Small intestine (tissue), 7 donors: Measurements from ENCODE around the gene GSS. TPM values are rescaled to one million over a fixed set of nuclear protein-coding genes. Genes with fewer than 3 reads are reported as not detected.

Experiments
- DNase-seq, 2 donors: peaks; one replicate each; pipeline versions ENCODE4 v3.0.0 to v3.0.0-alpha.2; 2013
- FAIRE-seq: peaks from 2 replicates; lab custom pipeline; 2012; peaks lifted over from hg19 to GRCh38; lab: Jason Lieb, UNC
- H3K27ac ChIP-seq, 3 donors: one replicate each; pipeline ENCODE4 v1.5.1; 2013; ENCODE audit warnings: low read length in 2 of 3, mild to moderate bottlenecking in 2 of 3, control low read depth in 1 of 3, inconsistent platforms in 1 of 3, low read depth in 1 of 3, moderate library complexity in 1 of 3
- H3K27me3 ChIP-seq, 3 donors: one replicate each; pipeline ENCODE4 v1.6.1; 2013; ENCODE audit warnings: low read length in 3 of 3, inconsistent platforms in 1 of 3; ENCODE audit not compliant: control insufficient read depth in 3 of 3, insufficient read depth in 3 of 3
- H3K36me3 ChIP-seq, 3 donors: one replicate each; pipeline ENCODE4 v1.6.1; 2013; ENCODE audit warnings: low read length in 3 of 3, inconsistent platforms in 1 of 3, low read depth in 1 of 3, mild to moderate bottlenecking in 1 of 3, moderate library complexity in 1 of 3; ENCODE audit not compliant: control insufficient read depth in 3 of 3, insufficient read depth in 2 of 3
- H3K4me1 ChIP-seq, 3 donors: one replicate each; pipeline ENCODE4 v1.6.1; 2013; ENCODE audit warnings: low read length in 2 of 3, inconsistent platforms in 1 of 3, low read depth in 1 of 3, mild to moderate bottlenecking in 1 of 3, moderate library complexity in 1 of 3; ENCODE audit not compliant: control insufficient read depth in 3 of 3, insufficient read depth in 2 of 3
- H3K4me3 ChIP-seq, 3 donors: one replicate each; pipeline ENCODE4 v1.5.1; 2013; ENCODE audit warnings: low read length in 3 of 3, control low read depth in 1 of 3, inconsistent platforms in 1 of 3, low read depth in 1 of 3, mild to moderate bottlenecking in 1 of 3, moderate library complexity in 1 of 3
- H3K9me3 ChIP-seq, 2 donors: one replicate each; pipeline ENCODE4 v1.6.1; 2013; ENCODE audit warnings: low read depth in 1 of 2, low read length in 1 of 2; ENCODE audit not compliant: control insufficient read depth in 2 of 2, insufficient read depth in 1 of 2
- WGBS, 3 donors: extraction: QIAGEN DNeasy Blood & Tissue Kit; methylation state at CpG; one replicate each; pipeline ENCODE4 v1.1.7; 2013; 5-methylcytosine and 5-hydroxymethylcytosine counted together
- polyA plus RNA-seq, 4 donors: library from polyadenylated mRNA; stranded (reverse) in 3 of 4; unstranded in 1 of 4; fragments of 200-250 nt in 3 of 4; fragments of 120-200 nt in 1 of 4; gene quantifications; one replicate each; pipeline versions ENCODE4 v1.2.1 to v1.2.3, GENCODE V29; 2013
- donor health status: healthy with polysubstance abuse.
- donor health status: control.
- donor health status: control.
- donor health status: Bipolar disorder and iron deficiency.
- donor health status: healthy.

GSS gene
- polyA plus RNA-seq, 4 donors: 17.4 to 79.2 (median 57.8) TPM

DNA sequence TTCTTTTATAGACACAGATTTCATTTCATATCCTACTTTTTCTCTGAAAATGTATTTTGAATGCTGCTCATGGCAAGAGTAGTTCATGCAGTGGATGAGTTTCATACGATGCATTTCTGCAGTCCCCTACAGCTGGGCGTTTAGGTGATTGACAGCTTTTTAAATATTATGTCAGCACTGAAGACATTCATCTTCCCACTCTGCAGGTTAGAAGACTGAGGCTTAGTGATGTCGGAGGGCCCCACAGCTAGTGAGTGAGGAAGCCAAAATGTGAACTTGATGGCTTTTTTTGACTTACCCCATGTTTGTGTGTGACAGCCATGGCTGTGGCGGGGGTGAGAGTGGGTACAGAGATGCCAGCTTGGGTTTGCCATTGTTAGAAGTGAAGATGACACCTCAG lies 33.5 kb upstream of the GSS start:
- FAIRE-seq: no peak
- H3K36me3 ChIP-seq: peaks cover 0 to 29% (median 2%) of the 10 kb centered on the region in 3 donors
- no peak overlapping the region for H3K4me3 ChIP-seq
- peaks cover 0 to 3% (median 0%) of the 10 kb centered on the region in 3 donors for H3K4me1 ChIP-seq
- DNase-seq: no peak
- 88 to 94% (median 92%) methylated on average over 4 of the region's 4 CpGs for WGBS, 3 donors
- H3K27ac ChIP-seq: no peak overlapping the region
- no peaks in the 10 kb centered on the region for H3K9me3 ChIP-seq
- peaks cover 0 to 27% (median 0%) of the 10 kb centered on the region in 3 donors for H3K27me3 ChIP-seq

DNA sequence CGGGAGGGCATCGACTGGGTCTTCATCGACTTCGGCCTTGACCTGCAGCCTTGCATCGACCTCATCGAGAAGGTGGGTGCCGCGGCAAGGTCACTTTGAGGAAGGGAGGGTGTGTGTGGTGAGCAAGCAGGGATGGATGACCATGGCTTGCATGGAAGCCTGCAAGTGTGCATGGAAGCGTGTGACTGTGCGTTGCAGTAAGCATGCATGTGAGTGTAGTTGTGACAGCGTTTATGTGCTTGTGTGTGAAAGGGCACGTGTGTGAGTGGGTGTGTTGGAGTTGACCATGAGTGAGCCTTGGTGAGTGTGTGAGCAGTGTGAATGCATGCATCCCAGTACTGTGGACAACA lies 32.6 kb upstream of the GSS start:
- Histone ChIP-seq H3K4me1 (peaks cover 0 to 8% (median 0%) of the 10 kb centered on the region in 3 donors), H3K4me3 (no peak overlapping the region), H3K9me3 (no peaks in the 10 kb centered on the region), H3K27me3 (peaks cover 0 to 36% (median 3%) of the 10 kb centered on the region in 3 donors), H3K27ac (no peak overlapping the region), H3K36me3 (peaks cover 0 to 20% (median 2%) of the 10 kb centered on the region in 3 donors)
- WGBS, 3 donors: 69 to 82% (median 79%) methylated on average over 12 of the region's 12 CpGs
- FAIRE-seq: no peak
- no peak for DNase-seq

DNA sequence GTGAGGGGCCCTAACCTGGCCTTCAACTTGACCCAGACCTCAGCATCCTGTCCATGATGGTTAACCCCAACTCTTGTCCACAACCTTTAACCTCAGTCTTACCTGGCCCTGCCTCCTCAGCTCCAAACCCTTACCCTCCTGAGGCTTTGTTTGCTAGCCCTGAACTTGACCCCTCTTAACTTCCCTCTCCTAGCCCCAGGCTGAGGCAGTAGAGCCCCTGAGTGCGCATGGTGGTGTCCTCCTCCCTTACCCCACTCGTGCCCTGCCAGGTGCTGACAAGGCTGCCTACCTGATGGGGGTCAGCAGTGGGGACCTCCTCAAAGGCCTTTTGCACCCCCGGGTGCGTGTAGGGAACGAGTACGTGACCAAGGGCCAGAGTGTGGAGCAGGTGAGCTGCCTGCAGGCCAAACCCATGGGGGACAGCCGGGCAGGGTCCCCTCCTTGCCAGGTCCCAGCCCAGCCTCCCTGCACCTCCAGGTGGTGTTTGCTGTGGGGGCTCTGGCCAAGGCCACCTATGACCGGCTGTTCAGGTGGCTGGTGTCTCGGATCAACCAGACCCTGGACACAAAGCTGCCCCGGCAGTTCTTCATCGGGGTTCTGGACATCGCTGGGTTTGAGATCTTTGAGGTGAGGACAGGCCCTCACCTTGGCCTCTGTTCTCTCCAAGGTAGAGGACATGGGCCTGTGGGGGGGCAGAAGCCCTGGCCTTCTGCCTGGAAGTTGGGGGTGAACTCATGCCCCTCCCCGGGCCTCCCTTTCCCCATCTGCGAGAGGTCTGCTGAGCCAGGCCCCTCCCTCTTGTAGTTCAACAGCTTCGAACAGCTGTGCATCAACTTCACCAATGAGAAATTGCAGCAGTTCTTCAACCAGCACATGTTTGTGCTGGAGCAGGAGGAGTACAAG lies 31.9 kb upstream of the GSS start:
- H3K27me3 ChIP-seq: peaks cover 0 to 41% (median 3%) of the 10 kb centered on the region in 3 donors
- H3K4me1 ChIP-seq: peaks cover 0 to 8% (median 0%) of the 10 kb centered on the region in 3 donors
- no peak overlapping the region for H3K4me3 ChIP-seq
- FAIRE-seq (no peak), DNase-seq (no peak)
- no peak overlapping the region for H3K27ac ChIP-seq
- WGBS, 3 donors: 68 to 72% (median 68%) methylated on average over 15 of the region's 15 CpGs
- H3K9me3 ChIP-seq: no peaks in the 10 kb centered on the region
- peaks cover 0 to 14% (median 2%) of the 10 kb centered on the region in 3 donors for H3K36me3 ChIP-seq

GRCh38 chr20:34986311-34987287 lies 31.0 kb upstream of the GSS start:
- H3K27ac ChIP-seq: no peak overlapping the region
- FAIRE-seq: no peak
- 67 to 78% (median 76%) methylated on average over 23 to 24 of the region's 24 CpGs for WGBS, 3 donors
- H3K36me3 ChIP-seq: peaks cover 0 to 10% (median 2%) of the 10 kb centered on the region in 3 donors
- H3K27me3 ChIP-seq: peaks cover 0 to 42% (median 3%) of the 10 kb centered on the region in 3 donors
- DNase-seq: no peak
- no peak overlapping the region for H3K4me3 ChIP-seq
- H3K9me3 ChIP-seq: no peaks in the 10 kb centered on the region
- peaks cover 0 to 8% (median 0%) of the 10 kb centered on the region in 3 donors for H3K4me1 ChIP-seq

DNA sequence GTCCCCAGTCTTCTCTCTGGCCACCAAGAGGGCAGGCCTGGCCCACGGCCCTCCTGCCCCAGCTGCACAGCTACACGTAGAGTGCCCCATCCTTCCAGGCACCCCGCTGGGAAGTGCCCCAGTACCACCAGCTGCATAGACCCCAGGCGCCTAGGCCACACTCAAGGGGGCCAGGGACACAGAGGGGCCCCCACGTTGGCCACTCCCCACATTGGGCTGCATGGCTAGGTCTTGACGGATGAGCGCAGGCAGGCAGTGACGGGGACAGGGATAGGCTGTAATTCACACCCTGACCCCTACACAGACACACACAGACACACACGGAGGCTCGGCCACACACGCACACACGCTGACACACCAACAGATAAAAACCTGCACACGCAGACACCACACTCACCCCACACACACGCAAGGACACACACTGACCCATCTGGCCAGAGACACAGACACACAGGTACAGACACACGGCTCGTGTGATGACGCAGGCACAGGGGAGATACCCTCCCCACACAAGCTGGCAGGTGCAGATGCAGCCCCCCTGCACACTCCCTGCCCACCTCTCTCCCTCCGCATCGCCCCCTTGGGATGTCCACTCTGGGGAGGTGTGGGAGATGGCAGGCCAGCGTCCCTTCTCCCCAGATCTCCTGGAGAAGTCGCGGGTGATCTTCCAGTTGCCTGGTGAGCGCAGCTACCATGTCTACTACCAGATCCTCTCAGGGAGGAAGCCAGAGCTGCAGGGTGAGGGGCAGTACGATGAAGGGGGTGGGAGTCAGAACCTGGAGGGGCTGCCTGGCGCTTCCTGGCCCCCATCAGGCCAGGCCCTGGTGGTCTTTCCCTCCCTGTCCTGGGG lies 30.1 kb upstream of the GSS start:
- Histone ChIP-seq H3K27ac (no peak overlapping the region), H3K4me1 (peaks cover 0 to 13% (median 0%) of the 10 kb centered on the region in 3 donors), H3K36me3 (peaks cover 0 to 4% (median 0%) of the 10 kb centered on the region in 3 donors), H3K27me3 (peaks cover 0 to 42% (median 3%) of the 10 kb centered on the region in 3 donors), H3K9me3 (no peaks in the 10 kb centered on the region), H3K4me3 (no peak overlapping the region)
- no peak for FAIRE-seq
- WGBS, 3 donors: 78 to 88% (median 85%) methylated on average over 24 to 25 of the region's 25 CpGs
- DNase-seq: no peak

GRCh38 chr20:34984756-34985261 lies 29.2 kb upstream of the GSS start:
- Histone ChIP-seq H3K36me3 (peaks cover 0 to 4% (median 0%) of the 10 kb centered on the region in 3 donors), H3K4me3 (no peak overlapping the region), H3K27ac (no peak overlapping the region), H3K27me3 (peaks cover 0 to 42% (median 3%) of the 10 kb centered on the region in 3 donors), H3K9me3 (no peaks in the 10 kb centered on the region), H3K4me1 (peaks cover 0 to 15% (median 2%) of the 10 kb centered on the region in 3 donors)
- WGBS, 3 donors: 77 to 84% (median 78%) methylated on average over 17 to 18 of the region's 18 CpGs
- FAIRE-seq: no peak
- DNase-seq: no peak

DNA sequence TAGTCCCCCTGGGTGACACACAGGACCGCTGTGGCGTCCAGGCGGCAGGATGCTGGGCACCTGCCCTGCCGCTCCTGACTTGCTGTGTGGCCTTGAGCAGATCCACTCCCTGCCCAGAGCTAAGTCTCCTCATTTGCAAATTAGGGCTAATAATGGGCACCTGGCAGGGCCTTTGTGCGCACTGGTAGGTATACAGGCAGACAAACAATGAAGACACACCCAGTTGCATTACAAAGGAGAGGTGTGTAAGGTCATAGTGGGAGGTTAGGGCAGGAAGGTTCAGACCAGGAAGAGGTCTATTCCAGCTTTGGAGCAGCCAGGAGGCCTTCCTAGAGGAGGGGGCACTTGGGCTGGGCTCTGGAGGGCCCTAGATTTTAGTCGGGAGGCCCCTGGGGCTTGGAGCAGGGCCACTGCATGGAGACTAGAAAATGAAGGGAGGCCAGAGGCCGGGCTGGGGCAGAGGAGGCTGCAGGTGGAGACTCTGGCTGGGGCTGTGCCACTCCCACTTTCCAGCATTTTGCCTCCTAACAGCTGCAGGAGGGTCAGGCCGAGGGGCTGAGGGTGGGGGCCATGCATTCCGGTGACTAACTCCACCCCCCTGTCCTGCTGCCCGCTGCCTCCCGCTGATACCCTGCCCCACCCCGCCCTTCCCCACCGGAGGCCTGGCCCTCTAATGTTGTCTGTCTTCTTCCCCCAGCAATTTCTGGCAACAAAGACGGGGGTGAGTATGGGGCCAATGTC lies 28.6 kb upstream of the GSS start:
- DNase-seq (peak in 1 of 2 donors; percentile 79), FAIRE-seq (no peak)
- H3K4me1 ChIP-seq: peaks cover 0 to 15% (median 2%) of the 10 kb centered on the region in 3 donors
- WGBS, 3 donors: 12 to 26% (median 22%) methylated on average over 12 to 14 of the region's 14 CpGs
- H3K9me3 ChIP-seq: no peaks in the 10 kb centered on the region
- H3K27me3 ChIP-seq: peaks cover 0 to 42% (median 3%) of the 10 kb centered on the region in 3 donors
- H3K4me3 ChIP-seq: no peak overlapping the region
- peaks cover 0 to under 1% (median 0%) of the 10 kb centered on the region in 3 donors for H3K36me3 ChIP-seq
- H3K27ac ChIP-seq: peak overlapping the region in 1 of 3 donors; percentile 25
